ENCODE results near the gene IKZF4. TPM values are rescaled to one million over a fixed set of nuclear protein-coding genes. Genes with fewer than 3 reads are reported as not detected.

Gene IKZF4
- total RNA-seq, 1 experiment from 2014 or later: 13.9 TPM

GRCh38 chr12:56086096-56086495, 65.3 kb downstream of the IKZF4 start:
- H2AFZ ChIP-seq (ENCODE audit: low read length): no peak overlapping the region
- no peak overlapping the region for H2AK5ac ChIP-seq (ENCODE audit: insufficient read length, low read length)
- no peaks in the 10 kb centered on the region for H3K23me2 ChIP-seq (ENCODE audit: insufficient read length, low read depth, low read length, poor library complexity, severe bottlenecking)
- H4K5ac ChIP-seq (ENCODE audit: insufficient read length, low read depth, low read length): no peak overlapping the region
- H3K4me2 ChIP-seq (ENCODE audit: insufficient read depth, insufficient read length, low read length): no peak overlapping the region
- no peak overlapping the region for H2BK12ac ChIP-seq (ENCODE audit: insufficient read length, low read depth, low read length)
- H3K18ac ChIP-seq (ENCODE audit: insufficient read length, low read depth, low read length): no peak overlapping the region
- 0 out of 2 replicates have a peak, but pooled peaks cover 2% of the 10 kb centered on the region for H3K4me1 ChIP-seq (ENCODE audit: insufficient read depth, low read length)
- no peak overlapping the region for H4K8ac ChIP-seq (replicated peaks; ENCODE audit: insufficient read length, low read depth, low read length)
- no peak overlapping the region for H3T11ph ChIP-seq (ENCODE audit: low read length)
- no peak overlapping the region for H3K9ac ChIP-seq (ENCODE audit: extremely low read depth, insufficient read length, low read length)
- no peaks in the 10 kb centered on the region for H4K20me1 ChIP-seq (ENCODE audit: control insufficient read depth, insufficient read depth, insufficient read length)
- Mint-ChIP-seq H3K27ac (peak overlapping the region in 2 of 3 experiments; percentile 10 to 49; a peak in 1 of 7 replicates), H3K9me3 (no peaks in the 10 kb centered on the region), H3K4me1 (peaks cover 9 to 13% of the 10 kb centered on the region in 2 experiments), H3K36me3 (ENCODE audit: insufficient read depth in 1 of 3, low read depth in 3 of 3) (peaks cover 33 to 72% (median 69%) of the 10 kb centered on the region in 3 experiments), H3K4me3 (no peak overlapping the region; a peak in 1 of 5 replicates), H3K27me3 (ENCODE audit: low read depth) (no peaks in the 10 kb centered on the region)
- no peak overlapping the region for H2BK5ac ChIP-seq (ENCODE audit: insufficient read length, low read length)
- H3K9me3 ChIP-seq (ENCODE audit: control insufficient read depth, low read depth, low read length): no peaks in the 10 kb centered on the region
- no peaks in the 10 kb centered on the region for H3K27me3 ChIP-seq (ENCODE audit: insufficient read depth, low read length)
- no CpG with 5 or more reads among the region's 3 CpGs for WGBS (ENCODE audit: extremely low coverage, insufficient read length, low lambda C conversion rate)
- H2BK15ac ChIP-seq (ENCODE audit: low read depth, low read length): no peak overlapping the region
- peaks cover 6% of the 10 kb centered on the region; the same call in 1 of the 2 replicates for H3K79me2 ChIP-seq (ENCODE audit: insufficient read depth, low read length)
- no peak overlapping the region for H3K27ac ChIP-seq (ENCODE audit: insufficient read length, low read depth, low read length)
- no peak overlapping the region for H2BK120ac ChIP-seq (ENCODE audit: low read depth, low read length, poor library complexity, severe bottlenecking)
- no peak for TF ChIP-seq CTCF (conservative IDR thresholded peaks at IDR 0.05)
- H3K23ac ChIP-seq (ENCODE audit: insufficient read length, low read depth, low read length): no peak overlapping the region
- H3K56ac ChIP-seq (ENCODE audit: insufficient read length, low read depth, low read length): no peak overlapping the region
- no peaks in the 10 kb centered on the region for H3K79me1 ChIP-seq (ENCODE audit: insufficient read depth, low read depth, low read length, poor library complexity, severe bottlenecking)
- no peak overlapping the region for H3K14ac ChIP-seq (ENCODE audit: insufficient read depth, low read length)
- H4K91ac ChIP-seq (ENCODE audit: insufficient read length, low read depth, low read length): no peak overlapping the region
- H2BK20ac ChIP-seq (ENCODE audit: low read depth, low read length, poor library complexity, severe bottlenecking): no peak overlapping the region
- no peak overlapping the region for H3K4ac ChIP-seq (ENCODE audit: low read depth, low read length)
- no peak for DNase-seq
